HUES64 (cell line): ENCODE data around the gene KISS1R.

ENCODE experiments used
- H3K27ac ChIP-seq: 2 replicates; pipeline ENCODE4 v1.7.0; 2013; ENCODE audit warnings: low read depth, low read length, inconsistent platforms
- H3K27me3 ChIP-seq: 2 replicates; pipeline ENCODE4 v1.6.1; 2013; ENCODE audit warnings: mild to moderate bottlenecking, low read length; ENCODE audit not compliant: insufficient read depth
- H3K36me3 ChIP-seq: 2 replicates; pipeline ENCODE4 v1.6.1; 2013; ENCODE audit warnings: mild to moderate bottlenecking, low read length; ENCODE audit not compliant: insufficient read depth
- H3K4me1 ChIP-seq: 2 replicates; pipeline ENCODE4 v1.6.1; 2013; ENCODE audit warnings: mild to moderate bottlenecking, low read length, moderate library complexity; ENCODE audit not compliant: insufficient read depth
- H3K4me3 ChIP-seq: 2 replicates; pipeline ENCODE4 v1.5.1; 2013; ENCODE audit warnings: mild to moderate bottlenecking, low read length, moderate library complexity
- H3K9ac ChIP-seq: 2 replicates; pipeline ENCODE4 v1.6.1; 2013; ENCODE audit warnings: mild to moderate bottlenecking, low read depth, low read length
- H3K9me3 ChIP-seq: 2 replicates; pipeline ENCODE4 v1.6.1; 2013; ENCODE audit warnings: low read depth, low read length; ENCODE audit not compliant: insufficient read depth
- WGBS: fragments of 150-250, 120-280 bp; methylation state at CpG from one replicate; pipeline ENCODE4 v1.1.7; 2013; ENCODE audit warnings: missing lambda C conversion rate; 5-methylcytosine and 5-hydroxymethylcytosine counted together

The KISS1R gene

DNA sequence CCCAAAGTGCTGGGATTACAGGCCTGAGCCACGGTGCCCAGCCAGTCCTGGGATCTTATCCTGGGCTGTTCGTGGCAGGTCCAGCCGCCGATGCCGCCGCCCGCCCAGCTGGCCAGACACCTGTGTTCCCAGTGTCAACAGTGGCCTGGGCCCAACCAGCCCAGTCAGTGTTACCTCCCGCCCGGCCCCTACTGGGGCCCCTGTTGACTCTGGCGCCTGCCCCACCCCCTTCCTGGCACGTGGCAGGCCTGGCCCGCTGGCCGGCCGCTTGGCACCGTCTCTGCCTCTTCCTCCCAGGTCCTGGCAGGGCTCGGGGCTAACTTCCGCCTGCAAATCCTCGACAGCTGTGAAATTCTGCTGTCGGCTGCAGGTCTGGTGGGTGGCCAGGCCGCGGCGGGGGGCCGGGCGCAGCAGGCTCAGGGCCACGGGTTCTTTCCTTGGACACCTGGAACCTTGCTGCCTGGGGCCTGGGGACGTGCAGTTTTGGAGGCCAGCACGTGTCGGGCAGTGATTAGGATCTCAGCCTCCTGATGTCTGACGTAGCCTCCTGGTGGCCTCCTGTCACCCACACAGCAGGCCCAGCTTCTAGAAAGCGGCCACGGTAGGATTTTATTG is 17.8 kb downstream of the KISS1R start:
- H3K4me1 ChIP-seq: no peaks in the 10 kb centered on the region; the same call in 1 of the 2 replicates
- no peak overlapping the region for H3K4me3 ChIP-seq
- H3K36me3 ChIP-seq: peaks cover 42% of the 10 kb centered on the region
- H3K27me3 ChIP-seq: no peaks in the 10 kb centered on the region
- H3K9ac ChIP-seq: no peak overlapping the region
- 94% methylated on average over 31 of the region's 31 CpGs for WGBS
- H3K27ac ChIP-seq: no peak overlapping the region
- no peaks in the 10 kb centered on the region for H3K9me3 ChIP-seq

DNA sequence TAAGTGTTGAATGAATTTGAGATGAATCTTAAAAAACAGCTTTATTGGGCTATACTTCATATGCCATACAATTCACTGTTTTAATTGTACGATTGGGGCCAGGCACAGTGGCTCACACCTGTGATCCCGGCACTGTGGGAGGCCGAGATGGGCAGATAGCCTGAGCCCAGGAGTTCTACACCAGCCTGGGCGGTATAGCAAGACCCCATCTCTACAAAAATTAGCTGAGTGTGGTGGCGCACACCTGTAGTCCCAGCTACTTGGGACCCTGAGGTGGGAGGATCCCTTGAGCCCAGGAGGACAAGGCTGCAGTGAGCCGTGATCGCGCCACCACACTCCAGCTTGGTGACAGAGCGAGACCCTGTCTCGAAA is 19.0 kb downstream of the KISS1R start:
- Histone ChIP-seq H3K27me3 (no peaks in the 10 kb centered on the region), H3K9ac (no peak overlapping the region), H3K4me1 (no peaks in the 10 kb centered on the region; the same call in 1 of the 2 replicates), H3K27ac (no peak overlapping the region), H3K4me3 (no peak overlapping the region), H3K9me3 (no peaks in the 10 kb centered on the region), H3K36me3 (peaks cover 37% of the 10 kb centered on the region)
- WGBS: 92% methylated on average over 10 of the region's 10 CpGs

DNA sequence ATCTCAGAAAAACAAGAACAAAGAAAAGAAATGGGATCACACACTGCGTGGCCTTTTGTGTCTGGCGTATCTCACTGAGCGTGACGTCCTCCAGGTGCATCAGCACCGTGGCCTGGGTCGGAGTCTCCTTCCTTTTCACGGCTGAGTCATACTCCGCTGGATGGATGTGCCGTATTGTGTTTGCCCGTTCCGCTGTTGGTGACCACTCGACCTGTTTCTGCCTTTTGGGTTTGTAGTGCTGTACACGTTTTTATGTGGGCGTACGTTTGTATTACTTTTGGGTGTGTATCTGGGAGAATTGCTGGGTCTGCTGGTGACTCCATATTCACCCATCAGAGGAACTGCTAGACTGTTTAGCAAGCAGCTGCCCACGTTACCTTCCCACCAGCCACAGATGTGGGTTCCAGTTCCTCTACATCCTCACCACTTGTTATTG is 20.1 kb downstream of the KISS1R start:
- Histone ChIP-seq H3K27me3 (no peaks in the 10 kb centered on the region), H3K9ac (no peak overlapping the region), H3K36me3 (peaks cover 30% of the 10 kb centered on the region), H3K4me1 (no peaks in the 10 kb centered on the region; the same call in 1 of the 2 replicates), H3K9me3 (no peaks in the 10 kb centered on the region), H3K4me3 (no peak overlapping the region), H3K27ac (no peak overlapping the region)
- 95% methylated on average over 16 of the region's 16 CpGs for WGBS

DNA sequence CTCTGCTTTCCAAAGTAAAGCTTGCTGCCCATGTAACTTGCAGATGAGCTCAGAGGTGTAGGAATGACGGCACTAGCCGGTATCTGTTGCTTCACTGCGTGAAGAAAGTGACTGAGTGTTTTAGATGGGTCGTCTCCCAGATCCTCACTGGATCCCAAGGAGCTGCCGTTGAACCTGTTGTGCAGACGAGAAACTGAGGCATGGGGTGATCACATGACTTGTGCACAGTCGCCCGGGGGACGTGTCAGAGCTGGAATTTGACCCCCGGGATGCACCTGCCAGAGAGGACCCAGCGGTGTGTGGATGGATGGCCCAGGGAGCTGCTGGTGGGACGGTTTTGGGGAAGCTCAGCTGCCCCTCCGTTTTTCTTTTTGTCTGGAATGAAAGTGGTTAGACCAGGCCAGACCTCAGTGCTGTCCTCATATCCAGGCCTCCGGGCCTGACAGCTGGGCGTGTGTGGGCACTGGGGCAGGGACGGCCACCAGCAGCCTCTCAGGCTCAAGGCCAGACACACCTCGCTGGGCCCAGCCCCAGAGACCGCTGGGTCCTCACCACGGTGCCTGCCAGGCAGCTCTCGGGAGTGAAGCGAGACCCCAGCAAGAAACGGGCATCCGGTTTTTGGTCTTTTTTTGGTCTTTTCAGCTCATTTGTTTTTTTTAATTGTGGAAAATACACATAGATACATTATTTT is 21.2 kb downstream of the KISS1R start:
- WGBS: 90% methylated on average over 23 of the region's 23 CpGs
- H3K4me1 ChIP-seq: no peaks in the 10 kb centered on the region
- H3K27ac ChIP-seq: no peak overlapping the region
- H3K9me3 ChIP-seq: no peaks in the 10 kb centered on the region
- no peak overlapping the region for H3K9ac ChIP-seq
- H3K36me3 ChIP-seq: peaks cover 32% of the 10 kb centered on the region
- no peak overlapping the region for H3K4me3 ChIP-seq
- H3K27me3 ChIP-seq: no peaks in the 10 kb centered on the region

DNA sequence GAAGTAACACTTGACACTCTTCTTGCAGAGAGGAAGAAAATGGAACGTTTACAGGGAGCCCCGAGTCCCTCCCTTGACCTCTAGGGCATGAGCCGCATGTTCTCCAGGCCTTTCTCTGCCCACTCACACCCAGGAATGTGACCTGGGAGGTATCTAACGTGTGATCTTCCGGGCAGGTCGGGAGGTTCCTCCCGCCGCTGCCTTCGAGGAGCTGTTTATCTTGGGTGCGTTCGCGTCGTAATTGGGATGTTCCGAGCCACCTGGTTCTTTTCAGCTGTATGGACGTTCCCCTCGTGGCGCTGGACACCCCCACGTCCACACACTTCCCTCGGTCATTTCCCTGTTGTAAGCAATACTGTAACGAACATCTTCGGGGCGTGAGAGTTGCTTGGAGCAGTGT is 22.3 kb downstream of the KISS1R start:
- Histone ChIP-seq H3K36me3 (peaks cover 36% of the 10 kb centered on the region), H3K4me3 (no peak overlapping the region), H3K27ac (no peak overlapping the region), H3K27me3 (no peaks in the 10 kb centered on the region), H3K9ac (no peak overlapping the region), H3K4me1 (no peaks in the 10 kb centered on the region), H3K9me3 (no peaks in the 10 kb centered on the region)
- WGBS: 95% methylated on average over 22 of the region's 22 CpGs

DNA sequence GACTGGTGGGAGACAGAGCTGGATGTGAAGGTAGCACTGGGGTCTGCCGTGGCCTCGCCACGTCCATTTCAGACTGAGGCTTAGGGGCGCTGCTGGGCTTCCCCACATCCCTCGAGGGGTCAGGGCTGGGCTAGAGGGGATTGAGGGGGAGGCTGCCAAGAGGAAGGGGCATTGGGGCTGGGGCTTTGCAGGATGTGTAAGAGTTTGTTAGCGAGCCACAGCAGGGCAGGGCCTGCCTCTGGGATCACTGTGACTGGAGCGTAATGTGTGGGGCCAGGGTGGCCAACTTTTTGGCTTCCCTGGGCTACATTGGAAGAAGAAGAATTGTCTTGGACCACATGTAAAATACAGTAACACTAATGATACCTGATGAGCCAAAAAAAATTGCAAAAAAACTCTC is 22.8 kb downstream of the KISS1R start:
- H3K4me1 ChIP-seq: no peaks in the 10 kb centered on the region

DNA sequence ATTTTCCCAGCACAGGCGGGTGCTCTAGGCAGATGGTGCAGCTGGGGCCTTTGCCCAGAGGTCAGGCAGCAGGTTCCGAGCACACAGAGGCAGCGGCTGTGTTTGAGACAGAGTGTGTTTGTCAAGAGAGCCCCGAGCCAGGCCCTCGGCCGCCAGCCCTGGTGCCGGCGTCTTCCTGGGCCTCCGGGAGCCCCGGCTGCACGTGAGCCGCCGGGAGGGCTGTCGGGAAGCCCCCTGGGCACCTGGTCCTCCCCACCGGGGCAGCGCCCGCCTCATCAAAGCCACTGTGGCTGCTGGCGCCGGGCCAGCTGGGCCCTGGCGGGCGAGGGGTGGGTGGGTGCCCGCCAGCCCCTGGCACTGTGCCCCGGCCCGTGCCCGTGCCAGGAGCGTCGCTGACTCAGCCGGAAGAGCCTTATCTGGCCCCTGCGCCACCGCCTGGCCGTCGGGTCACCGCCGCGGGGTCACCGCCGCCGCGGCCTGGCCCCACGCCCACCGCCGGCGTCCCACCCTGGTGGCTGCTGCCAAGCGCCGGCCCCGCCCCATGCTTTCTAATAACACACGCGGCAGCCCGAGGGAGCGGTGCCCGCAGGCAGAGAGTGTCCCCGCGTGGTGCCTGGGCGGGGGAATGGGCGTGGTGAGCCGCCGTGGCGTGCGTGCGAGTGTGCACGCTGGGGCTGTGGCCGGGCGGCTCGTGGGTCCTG is 23.6 kb downstream of the KISS1R start:
- H3K27ac ChIP-seq: no peak overlapping the region
- no peaks in the 10 kb centered on the region for H3K4me1 ChIP-seq
- 97% methylated on average over 64 of the region's 64 CpGs for WGBS
- no peaks in the 10 kb centered on the region for H3K27me3 ChIP-seq
- peaks cover 32% of the 10 kb centered on the region for H3K36me3 ChIP-seq
- H3K4me3 ChIP-seq: no peak overlapping the region
- H3K9ac ChIP-seq: no peak overlapping the region
- H3K9me3 ChIP-seq: no peaks in the 10 kb centered on the region

More for the DNA sequence above, 22.8 kb downstream of the KISS1R start:
- Histone ChIP-seq H3K27ac (no peak overlapping the region), H3K36me3 (peaks cover 36% of the 10 kb centered on the region), H3K9me3 (no peaks in the 10 kb centered on the region), H3K27me3 (no peaks in the 10 kb centered on the region), H3K9ac (no peak overlapping the region), H3K4me3 (no peak overlapping the region)
- over 99% methylated on average over 7 of the region's 7 CpGs for WGBS

DNA sequence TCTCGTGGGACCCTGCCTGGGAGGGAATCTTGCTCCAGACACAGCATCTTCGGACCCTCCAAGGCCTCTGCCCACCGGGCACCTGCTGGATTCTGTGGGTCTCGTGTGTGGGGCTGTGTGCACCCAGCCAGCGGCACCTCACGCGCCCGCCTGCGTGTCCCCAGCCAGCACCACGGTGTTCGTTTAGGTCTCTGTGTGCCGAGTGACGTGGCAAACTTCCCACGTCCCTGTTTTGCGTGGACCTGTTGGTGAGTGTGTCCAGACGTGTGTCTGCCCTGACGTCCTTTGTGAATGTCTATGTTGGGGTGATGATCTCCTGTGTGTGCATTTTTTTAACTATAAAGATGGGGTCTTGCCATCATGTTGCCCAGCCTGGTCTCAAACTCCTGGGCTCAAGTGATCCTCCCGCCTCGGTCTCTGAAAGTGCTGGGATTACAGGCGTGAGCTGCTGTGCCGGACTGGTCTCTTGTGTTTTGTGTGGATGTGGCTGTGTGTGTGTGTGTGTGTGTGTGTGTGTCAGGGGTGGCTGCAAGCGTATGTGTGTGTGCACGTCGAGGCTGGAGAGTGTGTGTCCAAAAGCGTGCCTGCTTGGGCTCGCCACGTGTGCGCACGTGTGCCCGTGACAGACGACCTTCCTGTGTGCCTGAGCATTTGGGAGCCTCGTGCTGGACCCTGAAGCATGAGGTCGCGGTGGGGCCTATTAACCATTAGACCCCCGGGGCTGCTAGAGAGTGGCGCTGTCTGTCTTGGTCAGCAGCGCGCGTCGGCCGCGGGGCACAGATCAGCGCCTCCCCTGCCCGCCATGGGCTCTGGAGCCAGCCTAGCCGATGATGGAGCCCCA is 24.4 kb downstream of the KISS1R start:
- H3K27ac ChIP-seq: no peak overlapping the region
- no peaks in the 10 kb centered on the region for H3K4me1 ChIP-seq
- no peak overlapping the region for H3K9ac ChIP-seq

DNA sequence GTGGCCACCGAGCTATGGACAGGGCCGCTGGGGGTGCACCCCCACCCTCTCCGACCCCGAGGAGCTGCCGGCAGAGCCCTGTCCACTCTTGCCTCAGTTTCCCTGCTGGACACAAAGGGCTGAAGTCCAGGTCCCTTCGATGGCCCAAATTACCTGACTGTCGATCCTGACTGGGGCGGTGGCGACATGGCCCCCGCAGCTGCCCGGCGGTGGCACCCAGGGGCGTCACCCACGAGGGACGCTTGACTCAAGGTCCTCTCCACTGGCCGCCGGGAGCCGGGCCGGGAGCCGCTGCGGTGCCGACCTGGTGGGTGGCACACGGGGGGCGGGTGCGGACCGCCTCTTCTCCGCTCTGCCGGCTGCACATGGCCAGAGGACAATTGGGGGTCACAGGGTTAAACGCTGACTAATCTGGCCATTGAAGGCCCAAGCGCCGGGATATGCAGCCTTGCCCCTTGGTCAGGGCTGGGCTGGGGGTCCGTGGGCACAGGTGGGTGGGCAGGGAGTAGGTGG is 25.1 kb downstream of the KISS1R start:
- Histone ChIP-seq H3K9ac (no peak overlapping the region), H3K4me1 (no peaks in the 10 kb centered on the region), H3K36me3 (peaks cover 32% of the 10 kb centered on the region), H3K27ac (no peak overlapping the region), H3K27me3 (no peaks in the 10 kb centered on the region), H3K9me3 (no peaks in the 10 kb centered on the region), H3K4me3 (no peak overlapping the region)
- 94% methylated on average over 32 of the region's 32 CpGs for WGBS

More for the DNA sequence above, 24.4 kb downstream of the KISS1R start:
- H3K4me3 ChIP-seq: no peak overlapping the region
- peaks cover 32% of the 10 kb centered on the region for H3K36me3 ChIP-seq
- H3K9me3 ChIP-seq: no peaks in the 10 kb centered on the region
- WGBS: 93% methylated on average over 45 of the region's 45 CpGs
- no peaks in the 10 kb centered on the region for H3K27me3 ChIP-seq

DNA sequence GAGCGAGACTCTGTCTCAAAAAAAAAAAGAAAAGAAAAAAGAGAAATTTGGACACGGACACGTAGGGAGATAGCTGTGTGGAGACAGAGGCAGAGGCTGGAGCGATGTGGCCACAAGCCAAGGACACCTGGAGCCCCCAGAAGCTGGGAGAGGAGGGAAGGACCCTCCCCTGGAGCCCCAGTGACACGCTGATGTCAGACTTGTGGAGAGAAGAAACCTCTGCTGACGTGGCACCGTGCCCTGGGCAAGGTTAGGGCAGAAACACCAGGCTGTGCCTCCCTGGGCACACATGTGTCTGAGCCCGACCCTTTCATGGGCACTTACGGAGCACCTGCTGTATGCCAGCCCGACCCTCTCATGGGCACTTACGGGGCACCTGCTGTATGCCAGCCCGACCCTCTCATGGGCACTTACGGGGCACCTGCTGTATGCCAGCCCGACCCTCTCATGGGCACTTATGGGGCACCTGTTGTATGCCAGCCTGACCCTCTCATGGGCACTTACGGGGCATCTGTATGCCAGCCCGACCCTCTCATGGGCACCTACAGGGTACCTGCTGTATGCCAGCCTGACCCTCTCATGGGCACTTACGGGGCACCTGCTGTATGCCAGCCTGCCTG is 26.5 kb downstream of the KISS1R start:
- 95% methylated on average over 17 of the region's 17 CpGs for WGBS
- no peak overlapping the region for H3K27ac ChIP-seq
- H3K4me3 ChIP-seq: no peak overlapping the region
- H3K9me3 ChIP-seq: no peaks in the 10 kb centered on the region
- H3K27me3 ChIP-seq: no peaks in the 10 kb centered on the region
- peaks cover 34% of the 10 kb centered on the region for H3K36me3 ChIP-seq
- H3K9ac ChIP-seq: no peak overlapping the region
- H3K4me1 ChIP-seq: no peaks in the 10 kb centered on the region
